Choroid plexus epithelial cell (primary cell): ENCODE results near the gene NKIRAS1.

Experiments
- DNase-seq: peaks from one replicate; pipeline ENCODE4 v3.0.0-alpha.2; 2010; ENCODE audit warnings: low read depth
- H3K4me3 ChIP-seq: 2 replicates; pipeline ENCODE4 v1.5.1; 2011; ENCODE audit warnings: low read depth, mild to moderate bottlenecking, control low read depth, low read length, moderate library complexity
- CTCF ChIP-seq: conservative IDR thresholded peaks from 2 replicates; pipeline ENCODE4 v1.5.1; 2011; ENCODE audit warnings: low read depth, mild to moderate bottlenecking, control low read depth, inconsistent platforms, low read length, moderate library complexity

Gene NKIRAS1

GRCh38 chr3:23843869-23844268, 72.9 kb downstream of the NKIRAS1 start:
- DNase-seq: no peak
- no peak overlapping the region for H3K4me3 ChIP-seq
- no peak for TF ChIP-seq CTCF
